ENCODE results near the gene SLC17A1.

GRCh38 chr6:25833136-25833535 lies 1.3 kb upstream of the SLC17A1 start:
- TF ChIP-seq CTCF (IDR thresholded peaks at IDR 0.05) (no peak), POLR2A (IDR thresholded peaks at IDR 0.05) (no peak)
